HCT116 (cell line): ENCODE data around the gene SPRN. TPM values are rescaled to one million over a fixed set of nuclear protein-coding genes. Genes with fewer than 3 reads are reported as not detected.
"Not testable (repeated sequence)": the region's sequence is repeated elsewhere in the genome, so short reads cannot be mapped to it uniquely, and the experiment has no call there.

Experiments
- ATAC-seq: fragments of 200-7000 bp; cut with Tn5 transposase; 2 replicates; pipeline ENCODE4 v1.9.1; 2020; ENCODE audit warnings: mild to moderate bottlenecking, moderate library complexity
- BruUV-seq: library from RNA; stranded (reverse); fragments of 400-500 nt; replicated peaks from 2 replicates; lab custom pipeline; 2021; lab: Mats Ljungman, UMichigan
- CTCF ChIA-PET: fragments of 300-600 bp; sonication (Branson Sonifier 250); formaldehyde crosslinking; loops from one replicate; lab custom pipeline; 2021; ENCODE audit warnings: antibody characterized with exemption; lab: Charles Lee
- POLR2A ChIA-PET: fragments of 300-600, 350-600 bp; sonication (Branson Sonifier 250); formaldehyde crosslinking; loops from one replicate; lab custom pipeline; 2021; ENCODE audit warnings: antibody characterized with exemption; lab: Charles Lee
- RAD21 ChIA-PET, 2 experiments: fragments of 300-600 bp; sonication (Branson Sonifier 250); formaldehyde crosslinking; loops; one replicate each; lab custom pipeline; 2023; ENCODE audit warnings: low total read pairs in 2 of 2; ENCODE audit not compliant: uncharacterized antibody in 2 of 2, unreplicated experiment in 2 of 2, low non-redundant PET in 1 of 2; lab: Charles Lee
- DNase-seq: peaks from one replicate; pipeline ENCODE4 v3.0.0-alpha.2; 2010; ENCODE audit warnings: low read depth, low spot score
- H2AFZ ChIP-seq: fragments of 200-600 bp; shearing (Covaris generic), sonication (generic); 2 replicates; pipeline ENCODE4 v1.6.1; 2017; ENCODE audit warnings: low read depth, mixed run types, mixed read lengths, antibody characterized with exemption, low read length; ENCODE audit not compliant: poor library complexity, severe bottlenecking
- H3K27ac ChIP-seq: 2 replicates; pipeline ENCODE4 v1.5.1; 2012; ENCODE audit warnings: low read depth, low read length
- H3K27me3 ChIP-seq: fragments of 200-600 bp; sonication (generic); 2 replicates; pipeline ENCODE4 v1.6.1; 2016; ENCODE audit warnings: mixed run types, low read length, mixed read lengths; ENCODE audit not compliant: insufficient read depth
- H3K36me3 ChIP-seq, 2 experiments: fragments of 200-500 bp in 1 of 2; fragments of 200-600 bp in 1 of 2; sonication (Bioruptor generic) in 1 of 2; sonication (generic) in 1 of 2; 2 replicates each; pipeline versions ENCODE4 v1.5.1 to v1.6.1; 2014 to 2016; ENCODE audit warnings: low read length in 2 of 2, inconsistent platforms in 1 of 2, mixed read lengths in 1 of 2, mixed run types in 1 of 2; ENCODE audit not compliant: insufficient read depth in 2 of 2, control insufficient read depth in 1 of 2
- H3K4me1 ChIP-seq, 2 experiments: fragments of 200-600 bp in 1 of 2; sonication (generic) in 1 of 2; 2 replicates each; pipeline versions ENCODE4 v1.5.1 to v1.6.1; 2012 to 2017; ENCODE audit warnings: low read length in 2 of 2, inconsistent platforms in 1 of 2, mild to moderate bottlenecking in 1 of 2, mixed read lengths in 1 of 2, mixed run types in 1 of 2, moderate library complexity in 1 of 2; ENCODE audit not compliant: insufficient read depth in 2 of 2, control insufficient read depth in 1 of 2
- H3K4me2 ChIP-seq: fragments of 200-600 bp; sonication (generic); 2 replicates; pipeline ENCODE4 v1.6.1; 2017; ENCODE audit warnings: mixed run types, low read length, mixed read lengths
- H3K4me3 ChIP-seq, 2 experiments: fragments of 200-600 bp in 1 of 2; sonication (generic) in 1 of 2; replicated peaks in 1 of 2; 2 replicates each; pipeline ENCODE4 v1.5.1; 2011 to 2016; ENCODE audit warnings: low read length in 2 of 2, control low read depth in 1 of 2, low read depth in 1 of 2, mild to moderate bottlenecking in 1 of 2, mixed read lengths in 1 of 2, mixed run types in 1 of 2
- H3K79me2 ChIP-seq: fragments of 200-600 bp; sonication (generic); 2 replicates; pipeline ENCODE4 v1.6.1; 2017; ENCODE audit warnings: mild to moderate bottlenecking, mixed run types, low read length, moderate library complexity, mixed read lengths; ENCODE audit not compliant: insufficient read depth
- H3K9ac ChIP-seq: fragments of 200-600 bp; sonication (generic); 2 replicates; pipeline ENCODE4 v1.6.1; 2016; ENCODE audit warnings: low read length, mixed read lengths
- H3K9me2 ChIP-seq: fragments of 200-600 bp; sonication (generic), shearing (Covaris generic); 2 replicates; pipeline ENCODE4 v1.6.1; 2017; ENCODE audit warnings: mixed run types, mild to moderate bottlenecking, moderate library complexity; ENCODE audit not compliant: insufficient read depth
- H3K9me3 ChIP-seq, 2 experiments: fragments of 200-500 bp in 1 of 2; fragments of 200-600 bp in 1 of 2; sonication (Bioruptor generic) in 1 of 2; sonication (generic) in 1 of 2; 2 replicates each; pipeline ENCODE4 v1.6.1; 2014 to 2017; ENCODE audit warnings: low read length in 2 of 2, mixed read lengths in 2 of 2, inconsistent platforms in 1 of 2, low read depth in 1 of 2, mild to moderate bottlenecking in 1 of 2, mixed run types in 1 of 2, moderate library complexity in 1 of 2; ENCODE audit not compliant: control insufficient read depth in 1 of 2, insufficient read depth in 1 of 2
- H4K20me1 ChIP-seq: fragments of 200-600 bp; sonication (generic), shearing (Covaris generic); 2 replicates; pipeline ENCODE4 v1.6.1; 2017; ENCODE audit warnings: mixed run types, mild to moderate bottlenecking, moderate library complexity; ENCODE audit not compliant: insufficient read depth
- CBX3 ChIP-seq: IDR thresholded peaks from 2 replicates; pipeline ENCODE4 v1.6.1; 2012; ENCODE audit warnings: low read depth
- EGR1 ChIP-seq: IDR thresholded peaks from 2 replicates; pipeline ENCODE4 v1.6.1; 2012; ENCODE audit warnings: low read depth
- ELF1 ChIP-seq: IDR thresholded peaks from 2 replicates; pipeline ENCODE4 v1.6.1; 2012; ENCODE audit warnings: low read depth, borderline replicate concordance
- EZH2phosphoT487 ChIP-seq: fragments of 200-600 bp; IDR thresholded peaks from 2 replicates; pipeline ENCODE4 v1.6.1; 2018; ENCODE audit warnings: antibody characterized with exemption, borderline replicate concordance
- FOSL1 ChIP-seq: IDR thresholded peaks from 2 replicates; pipeline ENCODE4 v1.6.1; 2012; ENCODE audit warnings: low read depth
- JUND ChIP-seq: IDR thresholded peaks from 2 replicates; pipeline ENCODE4 v1.6.1; 2012
- POLR2A ChIP-seq: IDR thresholded peaks from 2 replicates; pipeline ENCODE4 v1.7.0; 2011; ENCODE audit warnings: borderline replicate concordance; ENCODE audit not compliant: insufficient read depth, insufficient read length; ENCODE audit errors: extremely low read depth
- POLR2AphosphoS5 ChIP-seq: IDR thresholded peaks from 2 replicates; pipeline ENCODE4 v1.6.1; 2011; ENCODE audit warnings: mild to moderate bottlenecking, low read depth, low read length, moderate library complexity
- RAD21 ChIP-seq: IDR thresholded peaks from 2 replicates; pipeline ENCODE4 v1.6.1; 2012; ENCODE audit warnings: low read depth, mild to moderate bottlenecking
- SP1 ChIP-seq: IDR thresholded peaks from 2 replicates; pipeline ENCODE4 v1.6.1; 2012; ENCODE audit warnings: low read depth
- SRF ChIP-seq: IDR thresholded peaks from 2 replicates; pipeline ENCODE4 v1.6.1; 2012; ENCODE audit warnings: low read depth
- TCF7L2 ChIP-seq: IDR thresholded peaks from 2 replicates; pipeline ENCODE4 v1.7.0; 2011; ENCODE audit warnings: borderline replicate concordance, inconsistent platforms; ENCODE audit not compliant: insufficient read depth, insufficient read length; ENCODE audit errors: extremely low read depth
- YY1 ChIP-seq: IDR thresholded peaks from 2 replicates; pipeline ENCODE4 v1.6.1; 2011; ENCODE audit warnings: low read length, low read depth, moderate library complexity, mild to moderate bottlenecking; ENCODE audit not compliant: insufficient replicate concordance; ENCODE audit errors: extremely low read depth
- ZFX ChIP-seq: fragments of 450-650 bp; IDR thresholded peaks from 2 replicates; pipeline ENCODE4 v1.6.1; 2017
- intact Hi-C: fragments of 100-400 bp; cut with micrococcal nuclease; formaldehyde crosslinking; loops from 2 replicates; pipeline ENCODE4 v1.10.0; 2022
- total RNA-seq: library from RNA; stranded (reverse); gene quantifications from one replicate; pipeline ENCODE4 v1.2.1, GENCODE V29; 2021; ENCODE audit not compliant: unreplicated experiment
- TF ChIP-seq, protein P1 (sequence below): IDR thresholded peaks from 2 replicates; pipeline ENCODE4 v1.6.1; 2011; ENCODE audit warnings: mild to moderate bottlenecking, low read length, moderate library complexity; ENCODE audit not compliant: insufficient replicate concordance; ENCODE audit errors: extremely low read depth
- TF ChIP-seq, protein P2 (sequence below): IDR thresholded peaks from 2 replicates; pipeline ENCODE4 v1.6.1; 2012
- TF ChIP-seq, protein P3 (sequence below): IDR thresholded peaks from 2 replicates; pipeline ENCODE4 v1.6.1; 2012

The SPRN gene
- total RNA-seq, 1 experiment from 2014 or later, result not detected

DNA sequence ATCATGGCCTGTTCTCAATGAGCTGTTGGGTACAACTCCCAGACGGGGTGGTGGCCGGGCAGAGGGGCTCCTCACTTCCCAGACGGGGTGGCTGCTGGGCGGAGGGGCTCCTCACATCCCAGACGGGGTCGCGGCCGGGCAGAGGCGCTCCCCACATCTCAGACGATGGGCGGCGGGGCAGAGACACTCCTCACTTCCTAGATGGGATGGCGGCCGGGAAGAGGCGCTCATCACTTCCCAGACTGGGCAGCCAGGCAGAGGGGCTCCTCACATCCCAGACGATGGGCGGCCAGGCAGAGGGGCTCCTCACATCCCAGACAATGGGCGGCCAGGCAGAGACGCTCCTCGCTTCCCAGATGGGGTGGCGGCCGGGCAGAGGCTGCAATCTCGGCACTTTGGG, 10.0 kb downstream of the SPRN start:
- RAD21 ChIA-PET, ATAC-seq, H3K4me1 ChIP-seq, BruUV-seq, intact Hi-C loops, H3K4me2 ChIP-seq, CTCF ChIA-PET, H3K9me3 ChIP-seq, H3K9ac ChIP-seq, H3K27ac ChIP-seq, H3K4me3 ChIP-seq, DNase-seq, H3K27me3 ChIP-seq, H4K20me1 ChIP-seq, H2AFZ ChIP-seq, H3K9me2 ChIP-seq, POLR2A ChIA-PET: not testable (repeated sequence)
- Histone ChIP-seq H3K36me3 (peaks cover 0 to 21% of the 10 kb centered on the region in 2 experiments; a peak in 2 of 4 replicates), H3K79me2 (peaks cover 31% of the 10 kb centered on the region)

DNA sequence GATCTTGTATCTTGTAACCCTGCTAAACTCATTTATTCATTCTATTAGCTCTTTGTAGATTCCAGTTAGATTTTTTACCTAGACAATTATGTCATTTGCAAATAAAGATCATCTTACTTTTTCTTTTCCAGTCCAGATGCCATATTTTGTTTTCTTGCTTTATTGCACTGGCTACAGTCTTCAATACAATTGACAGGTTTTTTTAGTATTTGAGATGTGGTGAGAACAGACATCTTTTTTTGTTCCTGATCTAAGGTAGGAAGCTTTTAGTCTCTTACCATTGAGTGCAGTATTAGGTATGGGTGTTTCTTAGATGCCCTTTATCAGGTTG, 12.1 kb downstream of the SPRN start:
- no peak for ATAC-seq
- peaks cover 50% of the 10 kb centered on the region for H3K79me2 ChIP-seq
- no peak overlapping the region for H2AFZ ChIP-seq
- H3K9ac ChIP-seq, result no peak overlapping the region
- no peaks in the 10 kb centered on the region for H3K27me3 ChIP-seq
- BruUV-seq, result no TSS peak
- no peaks in the 10 kb centered on the region for H3K9me3 ChIP-seq
- no peak overlapping the region for H3K4me2 ChIP-seq
- ChIA-PET RAD21 (no interaction called here), CTCF (no interaction called here), POLR2A (no interaction called here)
- H3K4me3 ChIP-seq, result no peak overlapping the region
- intact Hi-C loops, result no loop called here
- no peaks in the 10 kb centered on the region for H3K4me1 ChIP-seq
- no peaks in the 10 kb centered on the region for H4K20me1 ChIP-seq
- no peak for DNase-seq
- H3K9me2 ChIP-seq, result no peaks in the 10 kb centered on the region
- H3K36me3 ChIP-seq, result peaks cover 0 to 26% of the 10 kb centered on the region in 2 experiments; a peak in 2 of 4 replicates
- TF ChIP-seq SP1, result no peak
- TF ChIP-seq, protein P1, sequence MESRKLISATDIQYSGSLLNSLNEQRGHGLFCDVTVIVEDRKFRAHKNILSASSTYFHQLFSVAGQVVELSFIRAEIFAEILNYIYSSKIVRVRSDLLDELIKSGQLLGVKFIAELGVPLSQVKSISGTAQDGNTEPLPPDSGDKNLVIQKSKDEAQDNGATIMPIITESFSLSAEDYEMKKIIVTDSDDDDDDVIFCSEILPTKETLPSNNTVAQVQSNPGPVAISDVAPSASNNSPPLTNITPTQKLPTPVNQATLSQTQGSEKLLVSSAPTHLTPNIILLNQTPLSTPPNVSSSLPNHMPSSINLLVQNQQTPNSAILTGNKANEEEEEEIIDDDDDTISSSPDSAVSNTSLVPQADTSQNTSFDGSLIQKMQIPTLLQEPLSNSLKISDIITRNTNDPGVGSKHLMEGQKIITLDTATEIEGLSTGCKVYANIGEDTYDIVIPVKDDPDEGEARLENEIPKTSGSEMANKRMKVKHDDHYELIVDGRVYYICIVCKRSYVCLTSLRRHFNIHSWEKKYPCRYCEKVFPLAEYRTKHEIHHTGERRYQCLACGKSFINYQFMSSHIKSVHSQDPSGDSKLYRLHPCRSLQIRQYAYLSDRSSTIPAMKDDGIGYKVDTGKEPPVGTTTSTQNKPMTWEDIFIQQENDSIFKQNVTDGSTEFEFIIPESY, result no peak
- no peak for TF ChIP-seq SRF
- no peak for TF ChIP-seq CBX3
- TF ChIP-seq FOSL1, result no peak
- no peak for TF ChIP-seq RAD21
- TF ChIP-seq TCF7L2, result no peak
- TF ChIP-seq JUND, result no peak
- TF ChIP-seq ELF1, result no peak
- no peak for TF ChIP-seq YY1
- TF ChIP-seq EZH2phosphoT487, result no peak
- no peak for TF ChIP-seq EGR1
- TF ChIP-seq POLR2AphosphoS5, result no peak
- no peak for TF ChIP-seq POLR2A
- TF ChIP-seq, protein P2, sequence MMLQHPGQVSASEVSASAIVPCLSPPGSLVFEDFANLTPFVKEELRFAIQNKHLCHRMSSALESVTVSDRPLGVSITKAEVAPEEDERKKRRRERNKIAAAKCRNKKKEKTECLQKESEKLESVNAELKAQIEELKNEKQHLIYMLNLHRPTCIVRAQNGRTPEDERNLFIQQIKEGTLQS, result no peak
- no peak for TF ChIP-seq ZFX
- TF ChIP-seq, protein P3, sequence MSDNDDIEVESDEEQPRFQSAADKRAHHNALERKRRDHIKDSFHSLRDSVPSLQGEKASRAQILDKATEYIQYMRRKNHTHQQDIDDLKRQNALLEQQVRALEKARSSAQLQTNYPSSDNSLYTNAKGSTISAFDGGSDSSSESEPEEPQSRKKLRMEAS, result no peak
- no peak overlapping the region for H3K27ac ChIP-seq
